ENCODE results near the gene BPIFB4.

Gene BPIFB4

DNA sequence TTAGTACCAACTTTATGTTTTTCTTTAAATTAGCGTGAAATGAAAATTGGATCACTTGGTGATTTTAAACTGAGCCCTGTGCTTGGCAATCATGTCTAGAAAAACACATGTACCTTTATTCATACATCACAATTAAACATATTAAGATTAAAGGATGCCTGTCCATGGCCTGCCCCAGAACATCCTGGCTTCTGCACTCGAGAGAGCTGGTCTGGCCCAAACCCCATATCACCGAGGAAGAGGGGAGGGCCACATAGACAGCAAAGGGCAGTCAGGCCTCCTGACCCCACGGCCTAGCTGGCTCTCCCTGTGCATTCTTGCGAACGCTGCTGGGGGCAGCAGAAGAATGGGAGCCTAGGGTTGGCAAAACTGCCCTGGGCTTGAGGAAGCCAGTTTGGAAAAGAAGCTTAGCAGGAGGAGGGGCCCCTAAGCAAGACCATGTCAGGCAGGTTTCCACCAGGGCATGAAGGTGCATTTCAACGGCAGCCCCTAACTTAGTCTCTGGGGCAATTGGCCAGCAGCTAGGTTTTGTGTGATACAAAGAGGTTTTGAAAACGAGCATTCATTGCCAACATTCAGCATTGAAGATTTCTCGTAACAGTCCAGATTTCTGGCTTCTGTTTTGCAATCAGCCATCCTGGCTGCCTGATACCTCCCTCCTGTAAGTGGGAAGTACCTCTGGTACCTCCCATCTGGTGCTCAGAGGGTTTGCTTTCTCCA, 17.2 kb upstream of the BPIFB4 start:
- no peak for DNase-seq

DNA sequence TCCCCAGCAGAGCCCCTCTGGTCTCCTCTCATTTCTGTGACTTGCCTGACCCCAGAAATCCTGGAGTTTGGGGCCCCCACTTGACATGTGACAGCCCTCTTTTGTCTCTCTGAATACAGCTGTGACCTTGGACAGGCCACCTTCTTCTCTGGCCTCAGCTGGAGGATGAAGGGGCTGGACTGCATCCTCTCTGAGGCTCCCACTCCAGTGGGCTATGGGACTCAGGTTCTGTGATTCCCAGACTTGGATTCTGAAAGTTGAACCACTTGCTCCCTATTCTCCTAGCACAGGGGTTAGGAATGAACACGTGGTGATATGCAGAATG, 16.7 kb upstream of the BPIFB4 start:
- no peak for DNase-seq

DNA sequence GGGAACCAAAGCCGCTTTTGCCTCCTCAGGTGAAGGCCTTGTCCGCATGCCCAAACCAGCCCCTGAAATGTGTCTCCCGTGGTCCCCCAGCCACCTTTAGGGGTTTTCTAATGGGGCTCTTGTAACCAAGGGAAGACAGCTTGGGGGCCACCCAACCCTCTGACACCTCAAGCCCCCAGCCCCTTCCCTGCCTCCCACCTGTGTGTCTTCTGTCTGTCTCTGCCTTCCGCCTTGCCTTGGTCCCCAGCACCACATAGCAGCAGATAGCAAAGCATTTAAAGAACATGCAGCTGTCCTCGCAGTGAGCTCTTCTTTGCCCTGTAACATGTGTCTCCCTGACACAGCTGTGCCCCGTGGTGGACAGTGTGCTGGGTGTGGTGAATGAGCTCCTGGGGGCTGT, 16.2 kb upstream of the BPIFB4 start:
- no peak for DNase-seq

DNA sequence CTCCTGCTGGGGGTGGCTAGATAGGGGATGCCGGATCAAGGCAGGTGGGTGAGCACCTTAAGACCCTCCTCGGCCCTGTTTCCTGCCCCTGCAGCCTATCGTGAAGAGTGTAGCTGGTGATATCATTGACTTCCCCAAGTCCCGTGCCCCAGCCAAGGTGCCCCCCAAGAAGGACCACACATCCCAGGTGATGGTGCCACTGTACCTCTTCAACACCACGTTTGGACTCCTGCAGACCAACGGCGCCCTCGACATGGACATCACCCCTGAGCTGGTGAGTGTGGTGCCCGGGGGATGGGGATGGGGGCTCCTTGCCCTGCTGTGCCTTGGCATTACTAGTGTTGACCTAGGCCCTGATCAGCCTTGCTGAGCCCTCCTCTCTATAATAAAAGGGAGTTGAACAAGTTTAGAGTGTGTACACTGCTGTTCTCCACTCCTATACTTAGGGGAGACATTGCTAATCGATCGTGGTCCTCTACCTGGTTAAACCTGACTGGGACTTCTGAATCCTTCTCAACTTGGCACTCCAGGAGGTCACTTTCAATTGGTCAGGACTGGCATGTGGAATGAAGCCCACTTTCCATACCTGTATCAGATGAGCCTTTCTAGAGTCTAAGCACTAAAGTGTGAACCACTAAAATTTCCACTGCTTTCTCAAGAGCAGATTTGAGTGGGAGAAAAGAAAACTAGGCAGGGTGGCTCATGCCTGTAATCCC, 14.7 kb upstream of the BPIFB4 start:
- no peak for DNase-seq

DNA sequence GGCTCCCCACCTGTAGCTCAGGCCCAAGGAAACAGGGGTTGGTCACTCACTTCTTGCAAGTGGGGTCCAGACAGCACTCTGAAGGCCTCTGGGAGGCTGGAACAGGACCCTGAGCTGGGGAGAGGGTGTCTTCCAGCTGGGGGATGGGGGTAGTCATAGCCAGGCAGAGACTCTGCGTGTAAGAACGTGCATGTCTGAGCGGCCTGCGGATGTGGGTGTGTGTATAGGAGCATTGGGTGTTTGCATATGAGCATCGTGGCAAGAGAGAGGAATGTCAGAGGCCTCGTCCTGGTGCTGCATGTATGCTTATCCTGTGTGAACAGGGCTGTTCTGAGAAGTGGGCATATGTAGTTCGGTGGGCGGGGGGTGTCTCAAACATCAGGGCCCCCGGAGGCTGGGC, 13.7 kb upstream of the BPIFB4 start:
- no peak for DNase-seq

DNA sequence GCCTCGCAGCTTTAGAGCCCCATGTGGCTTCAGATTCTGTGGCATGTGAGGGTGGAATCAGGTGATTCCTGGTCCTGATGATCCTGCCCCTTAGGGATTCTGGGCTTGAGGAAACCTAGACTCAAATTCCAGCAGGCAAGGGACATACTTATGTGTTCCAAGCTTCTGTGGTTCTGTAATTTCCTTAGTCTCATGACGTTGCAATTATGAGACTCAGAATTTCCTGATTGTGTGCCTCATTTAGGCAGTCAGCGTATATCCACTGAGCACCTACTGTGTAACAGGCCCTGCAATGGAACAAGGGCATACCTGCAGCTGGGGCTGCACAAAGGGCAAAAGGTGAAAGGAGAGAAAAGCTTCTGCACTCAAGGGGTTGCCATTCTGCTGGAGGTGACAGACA, 11.6 kb upstream of the BPIFB4 start:
- no peak for DNase-seq

DNA sequence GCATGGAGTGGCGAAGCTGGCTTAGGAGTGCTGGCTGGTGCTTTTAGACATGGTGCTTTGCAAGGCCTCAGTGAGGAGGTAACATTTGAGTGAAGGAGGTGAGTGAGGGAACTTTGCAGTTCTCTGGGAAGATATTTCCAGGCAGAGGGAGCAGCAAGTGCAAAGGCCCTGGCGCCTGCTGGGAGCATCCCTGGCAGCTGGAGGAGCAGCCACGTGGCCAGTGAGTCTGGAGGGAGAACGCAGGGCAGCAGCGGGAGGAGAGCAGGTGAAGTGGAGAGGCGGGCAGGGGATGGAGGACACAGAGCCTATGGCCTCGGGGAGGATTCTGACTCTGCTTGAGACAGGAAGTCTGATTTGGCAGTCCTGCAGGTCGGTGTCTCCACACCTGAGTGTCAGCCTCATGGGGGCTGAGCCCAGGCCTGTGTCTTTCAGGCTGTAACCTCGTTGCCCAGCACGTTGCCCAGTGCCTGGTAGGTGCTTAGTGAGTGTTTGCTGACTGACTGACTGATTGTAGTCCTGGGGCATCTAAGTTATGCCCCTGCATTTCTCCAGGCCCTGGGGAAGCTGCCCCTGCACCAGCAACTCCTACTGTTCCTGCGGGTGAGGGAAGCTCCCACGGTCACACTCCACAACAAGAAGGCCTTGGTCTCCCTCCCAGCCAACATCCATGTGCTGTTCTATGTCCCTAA, 11.0 kb upstream of the BPIFB4 start:
- DNase-seq: no peak

DNA sequence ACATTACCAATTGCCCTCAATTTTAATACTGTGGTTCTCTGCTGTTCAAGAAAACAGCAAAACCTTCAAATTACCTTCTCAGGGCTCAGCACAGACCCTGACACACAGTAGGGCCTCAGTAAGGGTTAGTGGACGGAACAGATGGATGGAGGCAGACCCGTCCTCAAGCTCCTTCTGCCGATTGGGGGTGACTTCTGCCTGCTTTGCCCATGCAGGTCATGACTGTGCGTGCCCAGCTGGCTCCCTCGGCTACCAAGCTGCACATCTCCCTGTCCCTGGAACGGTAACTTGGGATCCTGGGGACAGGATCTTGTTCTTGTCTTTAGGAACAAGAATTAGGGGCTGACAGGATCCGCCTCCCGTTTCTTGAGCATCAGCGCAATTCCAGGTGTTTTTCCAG, 9.8 kb upstream of the BPIFB4 start:
- no peak for DNase-seq

DNA sequence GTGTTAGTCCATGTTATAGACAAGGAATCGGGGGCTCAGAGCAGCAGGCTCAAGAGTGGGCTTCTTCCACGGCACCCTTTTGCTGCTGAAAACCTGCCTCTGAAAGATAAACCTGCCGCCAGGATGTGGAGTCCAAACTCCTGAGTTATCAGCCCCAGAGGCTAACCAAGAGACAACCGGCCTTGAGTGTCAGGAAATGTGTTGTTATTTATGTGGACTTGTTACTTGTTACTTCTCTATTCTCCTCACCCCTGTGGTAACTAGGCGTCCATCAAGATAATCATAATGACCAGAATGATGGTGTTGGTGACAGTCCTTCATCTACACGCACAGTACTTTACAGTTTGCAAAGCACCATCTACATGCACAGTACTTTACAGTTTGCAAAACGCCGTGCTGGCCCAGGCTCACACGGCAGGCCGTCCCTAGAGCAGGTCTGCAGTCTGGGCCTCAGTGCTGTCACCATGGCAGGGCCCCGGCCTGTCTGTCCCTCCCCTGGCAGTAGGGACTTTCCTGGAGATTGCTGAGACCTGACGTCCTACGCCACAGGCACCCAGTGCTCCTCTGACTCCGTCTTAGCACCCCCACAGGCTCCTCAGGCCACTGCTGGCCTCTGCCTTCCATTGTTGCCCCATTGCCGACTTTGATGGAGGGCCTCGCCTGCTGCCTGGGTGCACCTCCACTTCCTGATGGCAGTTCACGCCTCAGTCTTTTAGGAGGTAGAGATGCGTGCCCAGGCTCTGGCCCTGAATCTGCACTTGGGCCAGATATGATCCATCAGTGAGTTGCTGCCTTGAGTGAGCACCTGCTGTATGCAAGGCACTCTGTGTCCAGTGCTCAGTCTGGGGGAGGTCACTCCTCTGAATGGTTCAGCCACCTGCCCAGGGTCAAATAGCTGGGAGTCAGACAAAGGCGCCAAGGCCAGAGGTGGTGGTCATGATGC, 9.1 kb upstream of the BPIFB4 start:
- no peak for DNase-seq

DNA sequence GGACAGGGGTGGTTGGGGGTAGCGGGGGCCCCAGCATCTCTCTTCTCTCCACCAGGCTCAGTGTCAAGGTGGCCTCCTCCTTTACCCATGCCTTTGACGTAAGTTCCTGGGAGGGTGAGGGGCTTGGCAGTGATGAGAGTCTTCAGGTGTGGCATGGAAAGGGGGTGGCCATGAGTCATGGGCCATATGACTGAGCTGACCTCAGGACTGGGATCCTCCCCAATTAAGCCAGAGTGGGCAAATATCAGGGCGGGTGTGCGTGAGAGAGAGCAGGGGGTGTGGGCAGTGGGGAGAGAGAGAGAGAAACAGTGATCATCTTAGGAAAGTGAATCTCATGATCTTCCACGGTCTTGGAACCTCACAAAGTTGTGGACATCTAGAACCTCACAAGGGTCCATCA, 8.2 kb upstream of the BPIFB4 start:
- DNase-seq: no peak

DNA sequence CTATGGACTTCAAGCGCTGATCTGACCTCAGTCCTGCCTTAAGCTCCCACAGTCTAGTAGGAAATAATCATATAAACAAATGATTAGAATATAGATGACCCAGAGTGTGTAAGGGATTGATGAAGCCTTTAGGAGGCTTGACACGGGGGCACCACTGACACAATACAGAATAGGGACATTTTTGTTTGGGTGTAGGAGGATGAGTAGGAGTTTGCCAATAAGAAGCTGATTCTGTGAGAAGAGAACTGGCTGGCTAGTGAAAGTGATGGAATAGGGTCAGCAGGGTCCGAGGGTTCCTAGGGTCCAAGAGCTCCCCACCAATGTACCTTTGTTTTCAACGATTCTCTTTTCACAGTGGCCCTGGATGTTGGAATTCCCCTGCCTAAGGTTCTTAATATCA, 7.1 kb upstream of the BPIFB4 start:
- DNase-seq: no peak

DNA sequence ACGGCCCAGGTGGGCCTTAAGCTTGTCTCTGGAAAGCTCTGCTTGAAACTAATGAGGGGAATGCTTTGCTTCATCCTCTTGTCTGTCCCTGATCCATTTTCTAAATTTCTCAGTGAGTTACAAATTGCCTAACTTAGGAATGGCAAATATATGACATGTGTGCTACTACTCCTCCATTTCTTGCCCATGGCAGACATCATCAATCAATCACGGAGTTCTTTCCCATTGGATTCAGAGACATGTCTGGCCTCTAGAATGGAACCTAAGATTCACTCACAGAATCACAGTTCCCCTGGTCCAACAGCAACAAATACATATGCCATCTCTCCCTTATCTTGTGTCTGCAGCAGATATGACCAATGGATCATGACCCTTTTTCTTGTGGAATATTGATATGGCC, 6.6 kb upstream of the BPIFB4 start:
- DNase-seq: no peak

DNA sequence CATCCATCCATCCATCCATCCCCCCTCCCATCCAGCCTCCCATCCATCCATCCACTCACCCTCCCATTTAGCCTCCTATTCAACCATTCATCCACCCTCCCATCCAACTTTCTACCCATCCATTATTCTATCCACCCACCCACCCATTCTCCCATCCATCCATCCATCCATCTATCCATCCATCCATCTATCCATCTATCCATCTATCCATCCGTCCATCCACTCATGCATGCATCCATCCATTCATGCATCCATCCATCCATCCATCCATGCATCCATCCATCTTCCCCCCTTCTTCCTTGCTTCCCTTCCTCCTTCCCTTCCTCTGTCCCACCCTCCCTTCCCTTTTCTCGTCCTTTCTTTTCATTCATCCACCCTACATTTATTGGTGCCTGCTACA, 4.8 kb upstream of the BPIFB4 start:
- no peak for DNase-seq

DNA sequence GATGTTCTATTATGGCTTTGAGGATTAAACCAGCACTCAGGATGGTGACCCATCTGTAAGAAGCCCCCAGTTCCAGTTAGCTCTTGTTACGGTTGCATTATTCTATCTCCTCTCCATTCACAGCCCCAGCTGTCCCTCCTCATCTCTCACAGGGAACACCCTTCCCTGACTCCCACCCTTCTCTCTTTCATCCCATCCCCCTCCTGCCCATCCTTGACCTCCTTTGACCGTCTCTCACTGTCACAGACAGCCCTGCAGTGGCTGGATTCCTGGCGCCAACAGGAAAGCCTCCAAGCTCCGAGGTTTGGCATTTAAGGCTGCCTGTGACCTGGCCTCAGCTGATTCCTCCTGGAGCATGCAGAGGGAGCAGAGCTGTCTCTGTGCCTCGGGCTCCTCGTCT, 4.2 kb upstream of the BPIFB4 start:
- DNase-seq: no peak

DNA sequence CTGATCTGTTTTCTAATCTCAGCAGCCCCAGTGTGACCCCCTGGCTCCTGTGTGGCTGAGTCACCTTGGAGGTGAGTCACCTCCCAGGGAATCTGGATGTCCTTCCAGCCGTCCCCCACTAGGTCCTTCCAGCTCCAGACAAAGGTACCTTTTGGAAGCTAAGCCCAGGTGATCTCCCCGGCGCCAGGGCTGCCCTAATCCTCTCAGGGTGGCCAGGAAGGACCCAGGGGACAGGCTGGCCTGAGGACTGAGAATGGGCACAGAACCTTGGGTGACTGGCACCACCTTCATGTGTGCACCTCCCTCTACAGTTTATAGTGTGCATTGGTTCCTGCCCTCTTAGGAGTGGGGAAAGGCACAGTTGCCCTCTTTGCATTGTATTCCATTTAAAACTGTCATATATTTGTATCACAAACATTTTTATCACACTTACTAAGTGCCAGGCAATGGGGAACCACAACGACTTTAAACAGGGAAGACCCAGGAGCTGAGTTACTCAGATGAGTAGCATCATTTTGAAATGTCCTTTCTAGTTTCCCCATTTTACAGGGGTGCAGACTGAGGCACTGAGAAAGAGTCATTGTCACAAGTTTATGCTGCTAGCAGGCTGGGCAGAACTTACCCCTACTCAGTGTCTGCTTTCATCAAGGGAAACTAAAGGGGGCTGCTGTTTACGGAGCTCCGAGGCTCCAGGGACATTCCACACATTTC, 2.6 kb upstream of the BPIFB4 start:
- no peak for DNase-seq

DNA sequence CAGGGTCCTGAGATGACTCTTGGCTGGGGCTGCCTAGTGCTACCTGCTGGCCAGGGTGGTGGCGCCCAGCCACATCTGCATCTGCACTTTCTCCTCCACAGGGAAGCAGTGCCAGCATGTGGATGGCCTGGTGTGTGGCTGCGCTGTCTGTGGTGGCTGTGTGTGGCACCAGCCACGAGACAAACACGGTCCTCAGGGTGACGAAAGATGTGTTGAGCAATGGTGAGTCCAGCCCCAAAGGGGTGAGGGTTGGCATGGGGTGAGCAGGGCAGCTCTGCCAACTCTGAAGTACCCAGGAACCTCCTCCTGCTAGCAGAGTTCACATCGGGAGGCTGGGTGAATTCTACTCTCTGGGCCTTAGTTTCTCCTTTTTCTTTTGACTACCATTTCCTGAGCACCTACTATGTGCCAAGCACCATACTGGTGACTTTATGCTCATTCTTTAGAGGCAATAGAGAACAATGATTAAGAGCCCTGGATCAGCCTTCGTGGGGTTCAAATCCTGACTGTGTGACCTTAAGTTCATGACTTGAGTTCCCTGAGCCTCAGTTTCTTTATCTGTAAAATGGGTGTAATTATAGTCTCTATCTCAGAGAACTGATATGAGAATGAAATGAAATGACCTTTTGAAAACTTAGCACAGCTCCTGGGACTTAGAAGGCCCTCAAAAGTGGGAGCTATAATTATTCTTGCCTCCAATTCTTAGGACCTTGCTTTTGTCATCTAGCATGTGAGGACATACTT, 2.1 kb downstream of the BPIFB4 start:
- DNase-seq: no peak

DNA sequence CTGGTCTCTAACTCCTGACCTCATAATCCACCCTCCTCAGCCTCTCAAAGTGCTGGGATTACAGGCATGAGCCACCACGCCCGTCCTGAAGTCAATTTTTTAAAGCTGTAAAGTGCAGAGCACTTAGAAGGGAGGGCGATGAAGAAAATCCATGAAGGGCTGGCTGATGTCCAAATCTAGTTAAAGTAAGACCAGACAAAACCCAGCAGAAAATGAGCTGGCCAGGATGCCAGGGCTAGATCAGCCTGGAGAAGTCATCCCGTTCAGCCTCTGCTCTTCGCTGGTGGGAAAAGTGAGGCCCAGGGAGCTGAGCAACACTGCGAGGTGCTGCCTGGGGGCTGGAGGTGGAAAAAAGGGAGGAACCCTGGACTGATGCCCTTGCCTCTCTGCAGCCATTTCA, 3.1 kb downstream of the BPIFB4 start:
- no peak for DNase-seq

DNA sequence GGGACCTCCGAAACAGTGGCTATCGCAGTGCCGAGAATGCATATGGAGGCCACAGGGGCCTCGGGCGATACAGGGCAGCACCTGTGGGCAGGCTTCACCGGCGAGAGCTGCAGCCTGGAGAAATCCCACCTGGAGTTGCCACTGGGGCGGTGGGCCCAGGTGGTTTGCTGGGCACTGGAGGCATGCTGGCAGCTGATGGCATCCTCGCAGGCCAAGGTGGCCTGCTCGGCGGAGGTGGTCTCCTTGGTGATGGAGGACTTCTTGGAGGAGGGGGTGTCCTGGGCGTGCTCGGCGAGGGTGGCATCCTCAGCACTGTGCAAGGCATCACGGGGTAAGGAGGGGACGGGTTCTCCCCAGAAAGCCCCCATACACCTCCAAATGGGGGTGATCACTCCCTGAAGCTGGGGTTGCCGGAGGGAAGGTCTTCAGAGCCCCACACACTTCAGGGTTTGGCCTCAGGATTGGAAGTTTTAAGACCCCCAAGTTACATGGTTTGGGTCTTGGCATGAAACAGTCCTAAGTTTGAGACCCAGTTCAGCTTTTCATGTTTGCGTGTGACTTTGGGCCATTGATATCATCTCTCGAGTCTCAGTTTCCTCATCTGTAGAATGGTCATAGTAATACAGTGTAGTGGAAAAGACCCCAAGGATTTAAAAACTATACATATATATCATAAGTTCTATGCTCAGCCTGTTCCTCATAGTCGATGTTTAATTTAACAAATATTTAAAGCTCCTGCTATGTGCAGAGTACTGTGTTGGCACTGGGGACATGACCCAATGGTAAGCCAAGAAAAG, 4.3 kb downstream of the BPIFB4 start:
- no peak for DNase-seq

DNA sequence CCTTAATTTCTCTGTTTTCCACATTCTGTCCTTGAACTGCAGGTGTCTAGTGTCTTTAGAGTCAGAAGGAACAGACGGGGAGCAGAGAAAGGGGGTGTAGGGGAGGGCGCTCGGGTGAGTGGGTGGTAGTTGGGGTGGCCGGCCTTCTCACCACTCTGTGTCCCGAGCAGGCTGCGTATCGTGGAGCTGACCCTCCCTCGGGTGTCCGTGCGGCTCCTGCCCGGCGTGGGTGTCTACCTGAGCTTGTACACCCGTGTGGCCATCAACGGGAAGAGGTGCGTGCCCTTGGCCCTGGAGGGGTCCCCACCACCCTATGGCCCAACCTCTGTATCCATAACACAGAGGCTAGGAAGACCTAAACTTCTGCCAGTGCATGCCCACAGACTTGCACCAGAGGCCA, 5.3 kb downstream of the BPIFB4 start:
- no peak for DNase-seq

DNA sequence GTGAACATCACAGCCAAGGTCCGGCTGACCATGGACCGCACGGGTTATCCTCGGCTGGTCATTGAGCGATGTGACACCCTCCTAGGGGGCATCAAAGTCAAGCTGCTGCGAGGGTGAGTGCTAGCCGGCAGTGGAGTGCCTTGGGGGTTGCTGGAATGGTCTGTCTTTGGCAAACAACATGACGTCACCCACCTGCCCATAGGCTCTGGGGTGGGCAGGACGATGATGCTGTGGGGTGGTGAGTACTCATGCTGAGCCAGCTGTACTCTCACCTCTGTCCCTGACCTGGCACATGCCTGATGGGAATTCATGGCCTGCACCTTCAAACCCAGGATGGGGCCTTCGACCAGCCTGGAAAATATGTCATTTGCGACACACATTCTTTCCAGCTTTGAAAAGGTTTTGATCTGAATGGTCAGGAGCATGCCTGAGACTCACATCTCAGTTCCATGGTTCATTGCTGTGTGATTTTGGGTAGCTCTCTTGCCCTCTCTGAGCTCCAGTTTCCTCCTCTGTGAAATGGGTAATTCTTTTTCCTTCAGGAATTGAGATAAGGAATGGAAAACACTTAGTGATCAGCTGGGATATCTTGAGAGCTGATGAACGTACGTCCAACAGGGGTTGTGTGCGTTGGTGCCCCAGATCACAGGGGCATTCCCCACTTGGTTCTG, 6.7 kb downstream of the BPIFB4 start:
- DNase-seq: no peak

All from GOT3 (cell line).